Activated CD8-positive, alpha-beta memory T cell treated with anti-CD3 and anti-CD28 coated beads, Interleukin-2, amount 50 U/mL, for 4 hours (primary cell): Measurements from ENCODE around the gene CD63.

Experiments used
- DNase-seq: peaks from one replicate; pipeline ENCODE4 v3.0.0-alpha.2; 2020

The CD63 gene

DNA sequence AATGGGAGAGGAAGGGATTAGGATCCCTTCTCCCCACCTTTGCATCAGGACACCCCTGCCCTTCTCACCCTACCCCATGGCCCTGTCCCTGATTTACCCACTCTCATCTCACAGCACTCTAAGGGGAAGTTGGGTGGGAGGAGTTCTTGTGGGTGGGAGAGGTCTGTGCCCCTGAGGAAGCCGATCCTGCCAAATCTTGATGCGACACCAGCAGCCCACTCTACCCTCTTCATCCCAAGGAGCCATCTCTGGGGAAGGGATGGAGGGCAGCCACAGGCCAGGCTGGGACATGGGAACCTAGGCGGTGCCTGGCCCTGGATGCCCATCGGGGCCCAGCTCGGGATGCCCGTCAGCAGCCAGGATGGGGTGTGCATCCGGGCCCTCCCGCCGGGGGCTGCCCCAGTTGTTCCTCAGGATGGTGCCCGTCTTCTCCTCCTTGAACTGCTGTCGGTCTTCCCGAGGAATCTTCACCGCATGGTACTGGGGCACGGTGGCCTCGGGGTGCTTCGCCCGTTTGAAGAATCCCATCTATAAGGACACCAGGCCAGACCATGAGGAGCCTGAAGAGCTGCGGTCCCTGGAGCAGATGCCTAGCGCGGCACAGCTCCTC, 43.9 kb downstream of the CD63 start:
- no peak for DNase-seq

DNA sequence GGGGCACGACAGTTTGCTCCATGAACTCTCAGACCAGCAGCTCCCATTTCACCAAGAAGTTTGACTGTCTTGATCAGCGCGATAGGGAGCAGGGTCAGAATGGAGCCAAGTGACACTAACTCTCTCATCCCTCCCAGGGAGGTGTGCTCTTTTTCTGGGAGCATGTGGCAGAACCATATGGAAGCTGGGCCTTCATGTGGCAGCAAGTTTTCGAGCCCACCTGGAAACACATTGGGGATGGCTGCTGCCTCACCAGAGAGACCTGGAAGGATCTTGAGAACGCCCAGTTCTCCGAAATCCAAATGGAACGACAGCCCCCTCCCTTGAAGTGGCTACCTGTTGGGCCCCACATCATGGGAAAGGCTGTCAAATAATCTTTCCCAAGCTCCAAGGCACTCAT, 45.1 kb downstream of the CD63 start:
- DNase-seq, result no peak

DNA sequence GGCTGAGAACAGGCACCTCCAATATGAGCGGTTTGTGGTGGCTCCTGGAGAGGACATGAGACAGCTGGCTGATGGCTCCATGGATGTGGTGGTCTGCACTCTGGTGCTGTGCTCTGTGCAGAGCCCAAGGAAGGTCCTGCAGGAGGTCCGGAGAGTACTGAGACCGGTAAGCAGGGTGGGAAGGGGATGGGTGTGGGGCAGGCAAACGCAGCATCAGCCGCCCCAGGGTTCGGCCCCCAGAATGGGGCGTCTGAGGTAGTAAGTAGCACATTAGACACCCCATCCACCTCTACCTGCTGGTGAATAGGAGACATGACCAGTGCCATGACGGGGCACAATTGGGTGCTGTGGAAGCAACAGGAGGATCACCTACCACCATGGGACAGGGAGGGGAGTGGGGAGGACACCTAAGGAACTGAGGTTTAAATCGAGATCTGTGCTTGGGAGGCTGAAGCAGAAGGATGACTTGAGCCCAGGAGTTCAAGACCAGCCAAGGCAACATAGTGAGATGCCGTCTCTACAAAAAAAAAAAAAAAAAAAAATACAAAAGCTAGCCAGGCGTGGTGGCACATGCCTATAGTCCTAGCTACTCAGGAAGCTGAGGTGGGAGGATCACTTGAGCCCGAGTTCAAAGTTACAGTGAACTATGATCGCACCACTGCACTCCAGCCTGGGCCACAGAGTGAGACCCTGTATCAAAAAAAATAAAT, 46.6 kb downstream of the CD63 start:
- DNase-seq, result no peak

- no peak for DNase-seq
Observed at GRCh38 chr12:55681142-55682077, 47.4 kb downstream of the CD63 start.

GRCh38 chr12:55679691-55680090, 49.1 kb downstream of the CD63 start:
- no peak for DNase-seq

- DNase-seq, result no peak
Observed at GRCh38 chr12:55676707-55677106, 52.1 kb downstream of the CD63 start.

GRCh38 chr12:55675666-55676065, 53.1 kb downstream of the CD63 start:
- no peak for DNase-seq
